ENCODE results near the gene CTNNA1.

The CTNNA1 gene

DNA sequence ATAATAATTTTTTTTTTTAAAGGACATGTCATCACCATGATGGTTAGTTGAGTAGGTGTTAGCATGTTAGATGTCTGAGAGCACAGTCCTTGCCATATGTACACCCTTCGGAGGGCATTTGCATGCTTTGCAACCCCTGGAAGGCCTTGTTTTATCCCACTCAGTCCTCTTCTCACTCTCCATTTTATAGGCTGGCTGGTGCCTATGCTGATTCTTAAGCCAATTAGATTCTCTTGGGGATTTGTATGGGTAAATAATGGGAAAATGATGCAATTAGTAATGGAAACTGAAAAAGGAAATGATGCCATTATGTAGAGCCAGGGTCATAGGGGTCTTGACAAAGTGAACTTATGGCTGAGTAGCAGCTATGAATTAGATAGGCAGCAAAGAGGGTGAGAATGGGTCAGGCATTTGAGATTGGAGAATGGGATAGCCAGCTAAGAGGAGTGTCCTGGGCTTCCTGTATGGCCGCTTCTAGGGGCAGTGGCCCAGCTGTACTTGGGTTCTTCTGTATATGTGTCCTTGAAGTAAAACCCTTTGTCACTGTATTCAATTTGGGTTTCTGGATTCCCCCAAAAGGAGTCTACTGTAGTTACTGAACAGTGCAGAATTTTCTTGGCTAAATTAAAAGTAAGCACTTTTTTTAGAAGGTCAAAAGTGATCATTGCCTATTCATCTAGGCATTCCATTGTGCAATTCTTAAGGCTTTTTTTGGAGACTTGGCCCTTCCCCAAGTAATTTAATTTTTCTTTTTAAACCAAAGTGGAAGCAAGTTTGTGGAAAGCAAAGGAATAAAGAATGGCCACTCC, 90.3 kb downstream of the CTNNA1 start:
- no peak for DNase-seq
- Histone ChIP-seq H3K27me3 (replicated peaks; ENCODE audit: control insufficient read depth, insufficient read depth, low read length, poor library complexity, severe bottlenecking) (no peaks in the 10 kb centered on the region), H3K27ac (ENCODE audit: insufficient read depth, low read length, poor library complexity, severe bottlenecking) (no peak overlapping the region), H3K4me1 (ENCODE audit: control insufficient read depth, insufficient read depth, low read length, poor library complexity, severe bottlenecking) (no peaks in the 10 kb centered on the region), H3K36me3 (ENCODE audit: control insufficient read depth, insufficient read depth, low read length) (no peaks in the 10 kb centered on the region), H3K9me3 (ENCODE audit: control insufficient read depth, low read length) (no peaks in the 10 kb centered on the region), H3K4me3 (ENCODE audit: insufficient read depth, low read depth, low read length, poor library complexity, severe bottlenecking) (no peak overlapping the region)

DNA sequence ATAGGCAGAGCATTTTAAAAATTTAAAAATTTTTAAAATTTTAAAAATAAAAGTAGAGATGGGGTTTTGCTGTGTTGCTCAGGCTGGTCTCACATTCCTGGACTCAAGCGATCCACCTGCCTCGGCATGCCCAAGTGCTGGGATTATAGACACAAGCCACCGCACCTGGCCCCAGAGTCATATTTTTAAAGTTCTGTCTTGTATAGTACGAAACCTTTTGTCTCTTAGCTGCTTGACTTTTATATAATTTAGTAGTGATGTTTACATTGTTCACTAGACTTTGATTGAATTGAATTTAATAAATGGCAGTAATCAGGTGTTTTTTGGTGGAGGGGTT, 90.9 kb downstream of the CTNNA1 start:
- H3K27ac ChIP-seq (ENCODE audit: insufficient read depth, low read length, poor library complexity, severe bottlenecking): no peak overlapping the region
- DNase-seq: no peak

DNA sequence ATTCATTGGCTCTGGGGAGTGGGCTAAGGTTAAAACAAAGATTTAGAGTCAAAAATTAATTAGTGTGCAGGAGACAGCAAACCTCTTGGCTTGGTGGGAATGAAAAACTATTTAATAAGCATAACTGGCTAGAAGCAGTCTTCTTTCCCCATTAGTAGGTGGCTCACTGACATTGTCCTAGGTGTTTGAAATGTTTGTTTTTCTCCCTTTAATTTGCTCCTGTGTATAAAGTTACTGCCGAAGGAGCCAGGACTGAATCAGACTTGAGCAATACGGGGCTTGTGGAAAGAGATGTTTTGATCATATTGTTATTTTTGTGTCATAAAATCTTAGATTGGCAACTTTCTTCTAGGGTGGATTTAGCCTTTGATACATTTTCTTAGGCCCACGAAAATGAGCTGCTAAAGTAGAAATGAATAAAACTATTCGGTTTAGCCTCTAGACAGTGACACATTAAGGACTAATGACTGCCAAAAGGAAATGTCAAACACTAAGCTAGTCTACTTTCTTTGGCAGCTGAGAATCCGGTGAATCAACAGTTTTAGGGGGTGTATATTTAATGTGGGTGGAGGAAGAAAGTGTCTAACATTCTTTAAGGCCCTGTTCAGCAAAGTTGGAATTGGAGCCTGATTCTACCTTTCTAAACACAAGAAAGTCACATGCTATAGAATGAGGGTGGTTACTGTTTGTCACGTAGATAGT, 91.7 kb downstream of the CTNNA1 start:
- no peaks in the 10 kb centered on the region for H3K4me1 ChIP-seq (ENCODE audit: control insufficient read depth, insufficient read depth, low read length, poor library complexity, severe bottlenecking)
- no peaks in the 10 kb centered on the region for H3K9me3 ChIP-seq (ENCODE audit: control insufficient read depth, low read length)
- no peaks in the 10 kb centered on the region for H3K27me3 ChIP-seq (replicated peaks; ENCODE audit: control insufficient read depth, insufficient read depth, low read length, poor library complexity, severe bottlenecking)
- no peaks in the 10 kb centered on the region for H3K36me3 ChIP-seq (ENCODE audit: control insufficient read depth, insufficient read depth, low read length)
- no peak overlapping the region for H3K27ac ChIP-seq (ENCODE audit: insufficient read depth, low read length, poor library complexity, severe bottlenecking)
- H3K4me3 ChIP-seq (ENCODE audit: insufficient read depth, low read depth, low read length, poor library complexity, severe bottlenecking): no peak overlapping the region
- DNase-seq: no peak

More for the DNA sequence above, 90.9 kb downstream of the CTNNA1 start:
- H3K27me3 ChIP-seq (replicated peaks; ENCODE audit: control insufficient read depth, insufficient read depth, low read length, poor library complexity, severe bottlenecking): no peaks in the 10 kb centered on the region
- no peaks in the 10 kb centered on the region for H3K4me1 ChIP-seq (ENCODE audit: control insufficient read depth, insufficient read depth, low read length, poor library complexity, severe bottlenecking)
- H3K9me3 ChIP-seq (ENCODE audit: control insufficient read depth, low read length): no peaks in the 10 kb centered on the region
- H3K4me3 ChIP-seq (ENCODE audit: insufficient read depth, low read depth, low read length, poor library complexity, severe bottlenecking): no peak overlapping the region
- H3K36me3 ChIP-seq (ENCODE audit: control insufficient read depth, insufficient read depth, low read length): no peaks in the 10 kb centered on the region

DNA sequence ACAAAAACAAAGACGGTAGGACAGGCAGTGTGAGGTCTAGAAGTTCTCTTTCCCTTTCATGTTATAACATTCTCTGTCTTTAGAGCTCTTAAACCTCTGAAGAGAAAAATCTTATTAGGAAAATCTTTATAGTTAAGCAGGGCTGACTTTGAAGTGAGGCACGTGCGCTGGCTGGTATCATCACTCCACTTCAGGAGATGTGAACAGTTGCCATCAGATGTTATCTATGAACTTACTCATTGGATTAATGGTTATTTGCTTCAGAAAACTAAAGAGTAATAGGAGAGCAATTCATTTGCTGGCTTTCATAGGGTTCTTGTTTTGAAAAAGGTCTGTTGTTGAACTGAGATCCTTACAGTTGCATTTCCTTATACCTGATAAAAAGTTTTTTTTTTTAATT, 96.2 kb downstream of the CTNNA1 start:
- Histone ChIP-seq H3K36me3 (ENCODE audit: control insufficient read depth, insufficient read depth, low read length) (no peaks in the 10 kb centered on the region), H3K9me3 (ENCODE audit: control insufficient read depth, low read length) (no peaks in the 10 kb centered on the region), H3K27ac (ENCODE audit: insufficient read depth, low read length, poor library complexity, severe bottlenecking) (no peak overlapping the region), H3K4me1 (ENCODE audit: control insufficient read depth, insufficient read depth, low read length, poor library complexity, severe bottlenecking) (no peaks in the 10 kb centered on the region), H3K4me3 (ENCODE audit: insufficient read depth, low read depth, low read length, poor library complexity, severe bottlenecking) (no peak overlapping the region), H3K27me3 (replicated peaks; ENCODE audit: control insufficient read depth, insufficient read depth, low read length, poor library complexity, severe bottlenecking) (no peaks in the 10 kb centered on the region)
- no peak for DNase-seq

DNA sequence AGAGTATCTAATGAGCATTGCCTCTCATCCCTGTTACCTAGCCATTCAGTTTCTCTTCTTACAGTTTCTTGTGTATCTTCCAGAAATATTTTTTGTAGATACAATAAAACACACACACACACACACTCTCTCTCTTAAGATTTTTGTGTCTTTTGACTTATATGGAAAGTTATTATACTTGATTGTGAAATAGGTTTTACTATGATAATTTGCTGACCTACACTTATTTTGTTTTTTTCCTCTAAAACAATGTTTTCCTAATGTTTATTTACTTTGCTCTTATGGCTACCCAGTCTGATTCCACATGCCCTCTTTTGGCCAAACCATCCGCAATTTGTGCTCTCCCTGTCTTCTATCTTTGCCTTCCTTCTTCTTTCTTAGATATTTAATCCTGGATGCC, 96.7 kb downstream of the CTNNA1 start:
- no peaks in the 10 kb centered on the region for H3K36me3 ChIP-seq (ENCODE audit: control insufficient read depth, insufficient read depth, low read length)
- no peak for DNase-seq
- H3K4me3 ChIP-seq (ENCODE audit: insufficient read depth, low read depth, low read length, poor library complexity, severe bottlenecking): no peak overlapping the region
- no peaks in the 10 kb centered on the region for H3K4me1 ChIP-seq (ENCODE audit: control insufficient read depth, insufficient read depth, low read length, poor library complexity, severe bottlenecking)
- H3K9me3 ChIP-seq (ENCODE audit: control insufficient read depth, low read length): no peaks in the 10 kb centered on the region
- H3K27ac ChIP-seq (ENCODE audit: insufficient read depth, low read length, poor library complexity, severe bottlenecking): no peak overlapping the region
- H3K27me3 ChIP-seq (replicated peaks; ENCODE audit: control insufficient read depth, insufficient read depth, low read length, poor library complexity, severe bottlenecking): no peaks in the 10 kb centered on the region

DNA sequence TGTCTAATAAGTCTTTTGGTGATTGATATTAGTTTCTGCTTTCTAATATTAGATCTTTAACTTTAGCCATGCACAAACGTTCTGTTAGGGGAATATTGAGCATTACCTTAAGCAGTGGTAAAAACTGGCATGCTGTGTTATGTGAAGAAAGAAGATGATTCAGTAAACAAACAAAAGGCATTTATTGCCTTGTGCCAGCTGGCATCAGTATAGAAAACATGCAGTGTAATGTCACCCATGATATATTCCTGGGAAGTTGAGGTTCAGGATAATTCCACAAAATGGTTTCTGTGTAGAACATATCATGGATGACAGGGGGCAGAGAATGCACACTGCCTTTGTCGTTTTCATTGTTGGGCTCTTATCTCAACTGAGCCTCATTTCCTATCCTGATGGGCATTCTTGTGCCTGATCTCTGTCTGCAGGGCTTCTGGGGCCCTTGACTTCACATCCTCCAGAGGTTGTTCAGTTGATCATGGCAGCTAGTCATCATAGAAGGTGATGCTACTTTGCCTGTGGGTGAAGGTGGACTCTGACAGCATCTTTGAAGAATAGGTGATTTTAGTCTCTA, 97.7 kb downstream of the CTNNA1 start:
- Histone ChIP-seq H3K4me1 (ENCODE audit: control insufficient read depth, insufficient read depth, low read length, poor library complexity, severe bottlenecking) (no peaks in the 10 kb centered on the region), H3K4me3 (ENCODE audit: insufficient read depth, low read depth, low read length, poor library complexity, severe bottlenecking) (no peak overlapping the region), H3K27ac (ENCODE audit: insufficient read depth, low read length, poor library complexity, severe bottlenecking) (no peak overlapping the region), H3K27me3 (replicated peaks; ENCODE audit: control insufficient read depth, insufficient read depth, low read length, poor library complexity, severe bottlenecking) (no peaks in the 10 kb centered on the region), H3K36me3 (ENCODE audit: control insufficient read depth, insufficient read depth, low read length) (no peaks in the 10 kb centered on the region), H3K9me3 (ENCODE audit: control insufficient read depth, low read length) (no peaks in the 10 kb centered on the region)
- no peak for DNase-seq

DNA sequence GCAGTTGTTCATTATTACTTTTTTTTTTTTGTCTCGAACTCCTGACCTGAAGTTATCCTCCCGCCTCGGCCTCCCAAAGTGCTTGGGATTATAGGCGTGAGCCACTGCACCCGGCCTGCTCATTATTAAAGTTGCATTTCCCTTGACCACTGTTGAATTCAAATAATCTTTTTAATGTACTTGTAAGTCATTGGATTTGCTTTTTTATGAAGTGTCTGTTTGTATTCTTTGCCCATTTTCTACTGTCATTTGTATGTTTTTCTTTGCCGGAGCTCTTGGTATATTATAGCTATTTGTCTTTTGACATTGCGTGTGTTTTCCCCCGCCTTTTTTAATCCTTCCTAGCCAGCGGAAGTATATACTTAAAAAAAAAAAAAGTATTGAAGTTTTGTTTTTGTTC, 99.9 kb downstream of the CTNNA1 start:
- H3K36me3 ChIP-seq (ENCODE audit: control insufficient read depth, insufficient read depth, low read length): no peaks in the 10 kb centered on the region
- H3K4me3 ChIP-seq (ENCODE audit: insufficient read depth, low read depth, low read length, poor library complexity, severe bottlenecking): no peak overlapping the region
- H3K4me1 ChIP-seq (ENCODE audit: control insufficient read depth, insufficient read depth, low read length, poor library complexity, severe bottlenecking): no peaks in the 10 kb centered on the region
- H3K9me3 ChIP-seq (ENCODE audit: control insufficient read depth, low read length): no peaks in the 10 kb centered on the region
- DNase-seq: no peak
- no peaks in the 10 kb centered on the region for H3K27me3 ChIP-seq (replicated peaks; ENCODE audit: control insufficient read depth, insufficient read depth, low read length, poor library complexity, severe bottlenecking)
- H3K27ac ChIP-seq (ENCODE audit: insufficient read depth, low read length, poor library complexity, severe bottlenecking): no peak overlapping the region

DNA sequence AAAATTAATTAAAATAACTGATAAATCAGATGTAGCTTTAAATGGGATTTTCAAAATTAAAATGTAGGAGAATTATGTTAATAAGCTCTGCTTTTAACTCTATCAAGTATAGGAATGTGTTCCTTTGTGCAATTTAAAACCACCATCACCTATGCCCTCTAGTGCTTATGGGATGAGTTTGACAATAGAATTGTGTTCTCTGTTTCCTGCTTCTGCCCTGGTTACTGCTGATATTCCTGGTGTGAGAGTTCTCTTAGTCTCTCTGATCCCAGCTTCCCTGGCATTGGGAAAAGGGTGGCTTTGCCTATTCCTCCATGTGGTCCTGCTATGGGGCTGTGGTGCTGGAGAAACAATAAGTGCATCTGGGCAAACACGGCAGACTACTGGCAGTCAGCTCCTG, 113.8 kb downstream of the CTNNA1 start:
- H3K4me3 ChIP-seq (ENCODE audit: insufficient read depth, low read depth, low read length, poor library complexity, severe bottlenecking): no peak overlapping the region
- H3K27ac ChIP-seq (ENCODE audit: insufficient read depth, low read length, poor library complexity, severe bottlenecking): no peak overlapping the region
- H3K27me3 ChIP-seq (replicated peaks; ENCODE audit: control insufficient read depth, insufficient read depth, low read length, poor library complexity, severe bottlenecking): no peaks in the 10 kb centered on the region
- no peaks in the 10 kb centered on the region for H3K36me3 ChIP-seq (ENCODE audit: control insufficient read depth, insufficient read depth, low read length)
- H3K9me3 ChIP-seq (ENCODE audit: control insufficient read depth, low read length): peaks cover 7% of the 10 kb centered on the region
- no peak for DNase-seq
- no peaks in the 10 kb centered on the region for H3K4me1 ChIP-seq (ENCODE audit: control insufficient read depth, insufficient read depth, low read length, poor library complexity, severe bottlenecking)

DNA sequence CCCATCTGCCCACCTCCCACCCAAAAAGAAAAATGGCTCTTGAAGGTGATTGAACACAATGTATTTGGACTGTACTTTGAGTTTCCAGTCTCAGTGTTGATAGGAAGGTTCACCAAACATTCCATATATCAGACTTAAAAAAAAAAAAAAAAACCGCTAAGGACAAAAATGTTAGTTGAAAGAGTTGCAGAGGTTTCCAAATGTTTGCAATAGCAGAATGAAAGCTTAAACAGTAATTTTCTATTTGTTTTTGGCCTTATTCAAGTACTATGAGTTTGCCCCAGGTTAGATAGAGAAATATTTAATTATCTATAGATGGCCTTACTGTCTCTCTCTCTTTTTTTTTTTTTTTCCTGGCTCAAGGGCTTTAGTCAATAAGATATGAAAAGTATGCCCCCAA, 115.8 kb downstream of the CTNNA1 start:
- no peaks in the 10 kb centered on the region for H3K27me3 ChIP-seq (replicated peaks; ENCODE audit: control insufficient read depth, insufficient read depth, low read length, poor library complexity, severe bottlenecking)

DNA sequence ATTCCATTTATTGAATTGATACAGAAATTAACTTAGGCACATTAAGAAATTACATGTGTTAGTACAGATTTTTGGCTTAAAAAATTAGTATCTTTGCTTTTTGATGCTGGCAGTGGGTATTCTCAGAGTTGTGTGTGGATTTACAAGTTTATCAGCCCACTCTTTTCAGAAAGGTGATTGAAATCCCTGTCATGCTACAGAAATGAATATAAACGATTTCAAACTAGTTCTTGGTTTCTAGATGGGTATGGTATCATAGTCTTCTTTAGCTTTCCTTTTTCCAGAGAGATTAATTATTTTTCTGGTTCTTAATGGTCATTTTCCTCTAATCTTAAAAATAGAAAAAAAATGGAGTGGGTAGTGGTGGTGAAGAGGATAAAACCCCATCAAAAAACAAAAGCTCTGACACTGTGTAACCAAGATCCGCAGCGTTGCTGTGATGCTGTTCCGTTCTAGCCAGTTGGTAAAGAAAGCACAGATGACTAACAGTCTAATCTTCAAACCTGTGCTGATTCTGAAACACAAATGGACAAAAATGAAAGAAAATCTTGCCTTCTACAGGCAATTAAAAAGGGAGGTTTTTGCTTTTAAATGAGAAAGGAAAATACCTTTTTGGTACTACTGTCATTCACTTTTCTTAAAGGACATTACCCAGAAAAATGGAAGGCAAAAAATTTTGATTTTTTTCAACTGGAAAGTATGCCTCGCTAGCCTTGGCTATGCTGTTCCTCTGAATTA, 116.7 kb downstream of the CTNNA1 start:
- Histone ChIP-seq H3K27ac (ENCODE audit: insufficient read depth, low read length, poor library complexity, severe bottlenecking) (no peak overlapping the region), H3K36me3 (ENCODE audit: control insufficient read depth, insufficient read depth, low read length) (no peaks in the 10 kb centered on the region), H3K27me3 (replicated peaks; ENCODE audit: control insufficient read depth, insufficient read depth, low read length, poor library complexity, severe bottlenecking) (no peaks in the 10 kb centered on the region), H3K9me3 (ENCODE audit: control insufficient read depth, low read length) (no peaks in the 10 kb centered on the region), H3K4me1 (ENCODE audit: control insufficient read depth, insufficient read depth, low read length, poor library complexity, severe bottlenecking) (no peaks in the 10 kb centered on the region), H3K4me3 (ENCODE audit: insufficient read depth, low read depth, low read length, poor library complexity, severe bottlenecking) (no peak overlapping the region)
- DNase-seq: no peak

More for the DNA sequence above, 115.8 kb downstream of the CTNNA1 start:
- Histone ChIP-seq H3K27ac (ENCODE audit: insufficient read depth, low read length, poor library complexity, severe bottlenecking) (no peak overlapping the region), H3K4me3 (ENCODE audit: insufficient read depth, low read depth, low read length, poor library complexity, severe bottlenecking) (no peak overlapping the region), H3K4me1 (ENCODE audit: control insufficient read depth, insufficient read depth, low read length, poor library complexity, severe bottlenecking) (no peaks in the 10 kb centered on the region), H3K9me3 (ENCODE audit: control insufficient read depth, low read length) (no peaks in the 10 kb centered on the region), H3K36me3 (ENCODE audit: control insufficient read depth, insufficient read depth, low read length) (no peaks in the 10 kb centered on the region)
- DNase-seq: no peak
